ENCODE results near the gene ADM. TPM values are rescaled to one million over a fixed set of nuclear protein-coding genes. Genes with fewer than 3 reads are reported as not detected.

Gene ADM
- total RNA-seq, 1 donor from 2014 or later, result 137 TPM

Other genes with a start within 250 kb of the ADM start
- 31.7 and 49.2 TPM in 2 replicates for gene SBF2, start 10.9 kb upstream of the ADM start, total RNA-seq
- gene AMPD3, start 150.2 kb downstream of the ADM start, total RNA-seq, result 1.3 and 3.5 TPM in 2 replicates
- gene RNF141, start 236.1 kb downstream of the ADM start, total RNA-seq, result 38.0 and 48.9 TPM in 2 replicates